Nephron (organoid): ENCODE measurements around the gene TJP1.
"Not testable (repeated sequence)": the region's sequence is repeated elsewhere in the genome, so short reads cannot be mapped to it uniquely, and the experiment has no call there.

Source experiments
- H3K27ac Mint-ChIP-seq, 3 experiments: 2 replicates each; pipeline ENCODE4 v1.8.0; 2020; ENCODE audit warnings: mixed read lengths in 3 of 3, mild to moderate bottlenecking in 2 of 3, moderate library complexity in 1 of 3
- H3K27me3 Mint-ChIP-seq: 2 replicates; pipeline ENCODE4 v1.8.0; 2021; ENCODE audit warnings: low read depth, mild to moderate bottlenecking, moderate library complexity, mixed read lengths
- H3K36me3 Mint-ChIP-seq: 2 replicates; pipeline ENCODE4 v1.8.0; 2020; ENCODE audit warnings: low read depth, mixed read lengths
- H3K4me1 Mint-ChIP-seq: 2 replicates; pipeline ENCODE4 v1.8.0; 2020; ENCODE audit warnings: mixed read lengths
- H3K4me3 Mint-ChIP-seq, 3 experiments: 2 replicates each; pipeline ENCODE4 v1.8.0; 2020; ENCODE audit warnings: mild to moderate bottlenecking in 3 of 3, mixed read lengths in 3 of 3, moderate library complexity in 2 of 3
- H3K9me3 Mint-ChIP-seq: 2 replicates; pipeline ENCODE4 v1.8.0; 2020; ENCODE audit warnings: mixed read lengths
- CTCF ChIP-seq, 3 experiments: fragments of 200-600 bp; sonication (generic); IDR thresholded peaks; one replicate each; pipeline ENCODE4 v1.5.0; 2021; ENCODE audit warnings: antibody characterized with exemption in 3 of 3; ENCODE audit not compliant: unreplicated experiment in 3 of 3

Gene TJP1

GRCh38 chr15:29736744-29737020, 85.6 kb downstream of the TJP1 start:
- H3K27me3 Mint-ChIP-seq, result no peaks in the 10 kb centered on the region
- no peak for TF ChIP-seq CTCF (IDR thresholded peaks at IDR 0.05; ENCODE audit: unreplicated experiment in 3 of 3)
- H3K4me3 Mint-ChIP-seq, result no peak overlapping the region
- H3K4me1 Mint-ChIP-seq, result no peaks in the 10 kb centered on the region
- H3K36me3 Mint-ChIP-seq, result peaks cover 62% of the 10 kb centered on the region
- H3K27ac Mint-ChIP-seq, result no peak overlapping the region
- no peaks in the 10 kb centered on the region for H3K9me3 Mint-ChIP-seq

GRCh38 chr15:29736012-29736743, 86.1 kb downstream of the TJP1 start:
- no peaks in the 10 kb centered on the region for H3K9me3 Mint-ChIP-seq
- H3K36me3 Mint-ChIP-seq, result peaks cover 65% of the 10 kb centered on the region
- no peaks in the 10 kb centered on the region for H3K4me1 Mint-ChIP-seq
- TF ChIP-seq CTCF (IDR thresholded peaks at IDR 0.05; ENCODE audit: unreplicated experiment in 3 of 3), result no peak
- peak overlapping the region; percentile 1 to 63 (median 20) for H3K27ac Mint-ChIP-seq
- H3K4me3 Mint-ChIP-seq, result no peak overlapping the region
- H3K27me3 Mint-ChIP-seq, result no peaks in the 10 kb centered on the region

- no peaks in the 10 kb centered on the region for H3K9me3 Mint-ChIP-seq
- no peak for TF ChIP-seq CTCF (IDR thresholded peaks at IDR 0.05; ENCODE audit: unreplicated experiment in 3 of 3)
- no peaks in the 10 kb centered on the region for H3K27me3 Mint-ChIP-seq
- H3K36me3 Mint-ChIP-seq, result peaks cover 66% of the 10 kb centered on the region
- no peaks in the 10 kb centered on the region for H3K4me1 Mint-ChIP-seq
- H3K27ac Mint-ChIP-seq, result peak overlapping the region in 2 of 3 experiments; percentile 1 to 60
- no peak overlapping the region for H3K4me3 Mint-ChIP-seq
Observed at GRCh38 chr15:29734917-29735572, 87.2 kb downstream of the TJP1 start.

GRCh38 chr15:29731865-29732264, 90.4 kb downstream of the TJP1 start:
- Mint-ChIP-seq H3K27me3 (no peaks in the 10 kb centered on the region), H3K27ac (no peak overlapping the region), H3K9me3 (no peaks in the 10 kb centered on the region), H3K4me1 (no peaks in the 10 kb centered on the region), H3K36me3 (peaks cover 73% of the 10 kb centered on the region), H3K4me3 (no peak overlapping the region)
- TF ChIP-seq CTCF (IDR thresholded peaks at IDR 0.05; ENCODE audit: unreplicated experiment in 3 of 3), result no peak

- H3K4me3 Mint-ChIP-seq, H3K9me3 Mint-ChIP-seq, H3K27me3 Mint-ChIP-seq, H3K27ac Mint-ChIP-seq, H3K4me1 Mint-ChIP-seq: not testable (repeated sequence)
- peaks cover 75% of the 10 kb centered on the region for H3K36me3 Mint-ChIP-seq
Observed at GRCh38 chr15:29730471-29730870, 91.8 kb downstream of the TJP1 start.

GRCh38 chr15:29728418-29728817, 93.8 kb downstream of the TJP1 start:
- Mint-ChIP-seq H3K9me3 (peaks cover 8% of the 10 kb centered on the region), H3K27ac (no peak overlapping the region), H3K27me3 (no peaks in the 10 kb centered on the region), H3K36me3 (peaks cover 82% of the 10 kb centered on the region), H3K4me3 (no peak overlapping the region), H3K4me1 (no peaks in the 10 kb centered on the region)
- TF ChIP-seq CTCF (IDR thresholded peaks at IDR 0.05; ENCODE audit: unreplicated experiment in 3 of 3), result no peak
